Cardiac septum (tissue), 1 donor: ENCODE measurements around the gene CASTOR2. TPM values are rescaled to one million over a fixed set of nuclear protein-coding genes. Genes with fewer than 3 reads are reported as not detected.
"Not testable (repeated sequence)": the region's sequence is repeated elsewhere in the genome, so short reads cannot be mapped to it uniquely, and the experiment has no call there.

Experiments
- DNase-seq: peaks from one replicate; pipeline ENCODE4 v3.0.0-alpha.2; 2020; ENCODE audit warnings: low spot score
- intact Hi-C: fragments of 100-400 bp; cut with DNase I; formaldehyde crosslinking; loops from one replicate; pipeline ENCODE4 v1.14.0; 2022
- total RNA-seq: library from RNA; stranded (reverse); fragmentation: NEBNext Ultra II Directional; extraction: Animal tissue kit (Norgen Biotek cat#: 25700); gene quantifications from one replicate; pipeline ENCODE4 v1.2.1, GENCODE V29; 2021
- donor health status: DM: no; HTN: no; CAD: no.

Gene CASTOR2
- total RNA-seq, 1 donor from 2014 or later = 27.3 TPM

DNA sequence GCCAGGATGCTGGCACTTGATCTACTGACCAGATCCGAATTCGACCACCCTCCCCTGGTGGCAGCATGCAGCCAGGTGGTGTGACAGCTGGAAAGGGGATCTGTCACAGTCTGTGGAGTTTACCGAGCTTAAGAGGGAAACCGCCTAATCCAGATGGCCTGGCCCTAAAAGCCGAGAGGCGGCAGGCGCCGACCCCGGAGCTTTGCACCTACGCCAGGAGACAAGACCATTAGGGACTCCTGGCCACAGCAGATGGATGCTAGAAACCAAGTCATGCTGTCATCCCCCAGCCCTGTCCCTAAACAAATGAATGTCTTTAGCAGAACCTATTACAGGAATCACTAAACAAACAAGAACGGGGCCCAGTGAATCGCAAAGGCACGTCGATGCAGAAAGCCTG is 81.4 kb downstream of the CASTOR2 start:
- intact Hi-C loops = no loop called here
- DNase-seq = no peak

GRCh38 chr7:75048435-75049379 is 84.2 kb downstream of the CASTOR2 start:
- DNase-seq = no peak
- intact Hi-C loops = no loop called here

DNA sequence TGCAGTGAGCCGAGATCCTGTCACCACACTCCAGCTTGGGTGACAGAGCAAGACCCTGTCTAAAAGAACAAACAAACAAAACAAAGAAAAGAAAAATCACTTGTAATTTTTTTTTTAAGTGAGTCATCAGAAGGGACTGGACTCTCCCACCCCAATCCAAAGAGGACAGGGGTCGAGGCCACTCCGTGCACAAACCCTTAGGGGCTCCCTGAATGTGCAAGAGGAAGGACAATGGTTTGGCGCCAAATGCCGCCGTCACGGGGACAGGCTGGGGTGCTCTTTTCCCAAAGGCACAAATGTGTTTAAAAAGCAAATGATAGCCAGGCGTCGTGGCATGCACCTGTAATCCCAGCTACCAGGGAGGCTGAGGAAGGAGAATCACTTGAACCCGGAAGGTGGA is 85.3 kb downstream of the CASTOR2 start:
- intact Hi-C loops = no loop called here
- DNase-seq = no peak

- DNase-seq = no peak
- intact Hi-C loops = no loop called here
Observed at GRCh38 chr7:75050501-75050900, 86.0 kb downstream of the CASTOR2 start.

DNA sequence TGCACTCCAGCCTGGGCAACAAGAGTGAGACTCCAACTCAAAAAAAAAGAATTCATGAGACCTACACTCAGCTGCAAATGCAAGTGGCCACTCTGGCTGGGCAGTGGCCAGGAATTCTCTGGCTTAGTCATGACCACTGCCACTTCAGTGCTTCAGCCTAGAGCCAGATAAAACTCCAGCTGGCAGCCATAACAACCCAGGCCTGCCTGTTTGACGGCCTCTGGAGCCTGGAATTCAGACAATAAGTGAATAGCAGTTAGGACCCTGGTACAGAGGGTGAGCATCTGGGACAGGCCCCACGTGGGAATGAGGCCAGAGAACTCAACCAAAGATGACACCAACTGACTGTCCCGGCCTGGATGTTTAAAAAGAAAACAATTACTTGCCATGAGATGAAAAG is 90.2 kb downstream of the CASTOR2 start:
- DNase-seq = peak; percentile 85
- intact Hi-C loops = no loop called here

DNA sequence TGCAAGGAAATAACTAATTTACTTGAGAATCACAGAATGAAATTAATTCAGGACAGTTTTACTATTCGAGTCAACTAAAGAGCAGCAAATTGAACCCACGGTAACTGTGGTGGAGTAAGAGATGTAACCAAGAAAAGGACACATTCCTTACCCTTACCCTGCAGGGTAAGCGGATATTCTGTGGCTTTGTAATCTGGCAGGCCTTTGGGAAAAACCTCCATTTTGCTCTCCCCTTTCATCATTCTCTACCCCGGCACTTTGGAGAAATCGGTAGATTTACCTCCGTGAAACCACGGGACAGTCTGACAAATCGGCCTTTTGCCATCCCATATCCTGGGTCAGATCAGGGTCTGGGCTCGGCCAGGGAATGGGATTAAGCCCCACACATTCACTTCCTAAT is 90.7 kb downstream of the CASTOR2 start:
- no peak for DNase-seq
- intact Hi-C loops = no loop called here

DNA sequence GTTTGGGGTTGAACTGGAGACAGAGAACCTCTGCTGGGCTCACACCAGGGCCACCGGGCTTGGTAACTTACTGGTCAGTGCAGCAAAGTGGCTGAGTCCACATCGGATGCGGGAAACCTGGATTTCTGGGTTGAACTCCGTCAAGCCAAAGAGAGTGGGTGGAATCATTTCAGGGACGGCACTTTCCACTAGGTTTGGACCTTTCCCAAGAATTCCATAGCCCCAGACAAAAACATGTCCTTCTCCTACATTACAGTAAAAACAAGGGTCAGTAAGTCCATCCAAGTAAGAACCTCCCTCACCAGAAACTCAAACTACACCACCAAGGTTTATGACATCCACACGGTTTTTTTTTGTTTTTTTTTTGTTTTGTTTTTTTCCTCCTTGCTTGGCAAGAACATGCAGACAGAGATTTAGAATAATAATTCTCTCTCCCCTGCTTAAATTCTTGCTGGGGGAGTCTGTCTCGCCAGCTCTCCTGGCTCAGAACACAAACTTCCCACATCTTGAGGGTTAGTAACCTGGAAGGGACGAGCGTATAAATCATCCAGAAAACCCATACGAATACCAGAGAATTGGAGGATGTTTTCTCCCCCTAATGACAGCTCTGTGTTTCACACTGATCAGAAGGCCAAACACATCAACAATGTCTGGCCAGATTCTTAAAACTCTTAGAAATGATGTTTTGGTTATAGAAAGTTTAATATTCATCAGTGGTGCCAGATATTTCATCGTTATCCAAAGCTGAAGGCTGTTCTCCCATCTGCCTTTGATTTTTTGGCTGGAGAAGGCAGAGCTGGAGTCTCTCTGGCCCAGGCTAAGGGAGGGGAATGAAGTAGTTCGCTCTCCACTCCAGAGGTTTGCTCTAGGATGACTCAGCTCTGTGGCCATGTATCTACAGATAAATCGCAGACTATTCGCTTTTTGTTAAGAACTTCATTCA is 91.6 kb downstream of the CASTOR2 start:
- no peak for DNase-seq
- intact Hi-C loops = no loop called here

DNA sequence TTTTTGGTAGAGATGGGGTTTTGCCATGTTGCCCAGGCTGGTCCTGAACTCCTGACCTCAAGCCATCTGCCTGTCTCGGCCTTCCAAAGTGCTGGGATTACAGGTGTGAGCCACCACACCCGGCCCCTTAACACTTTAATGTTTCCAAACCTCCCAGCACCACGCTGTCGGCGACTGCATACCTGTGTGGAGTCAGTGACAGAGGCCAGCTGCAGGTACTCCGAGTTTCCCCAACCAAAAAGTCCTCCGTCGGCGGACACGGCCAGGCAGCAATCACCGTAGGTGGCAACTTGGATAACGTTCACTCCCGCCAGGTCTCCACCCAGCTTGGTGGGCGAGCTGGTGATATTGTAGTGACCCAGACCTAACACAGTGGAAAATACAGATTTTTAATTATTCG is 93.9 kb downstream of the CASTOR2 start:
- no peak for DNase-seq
- intact Hi-C loops = no loop called here

DNA sequence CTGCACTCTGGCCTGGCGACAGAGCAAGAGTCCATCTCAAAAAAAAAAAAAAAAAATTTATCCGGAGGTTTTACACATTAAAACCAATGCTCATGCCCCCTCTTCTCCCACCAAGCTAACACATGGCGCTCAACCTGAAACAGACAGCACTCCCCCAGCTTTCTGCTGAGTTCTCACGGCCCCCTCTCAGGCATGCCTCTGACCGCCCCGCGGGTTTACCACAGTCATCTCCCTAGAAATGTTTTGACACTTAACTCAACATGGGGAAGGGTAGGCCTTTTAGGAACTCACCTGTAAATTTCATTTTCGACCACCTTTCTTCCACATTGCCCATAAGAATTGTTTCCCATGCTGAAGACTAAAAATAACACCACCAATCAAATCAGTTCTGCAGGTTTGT is 99.8 kb downstream of the CASTOR2 start:
- intact Hi-C loops = no loop called here
- DNase-seq = peak; percentile 43

GRCh38 chr7:75064801-75065200 is 100.3 kb downstream of the CASTOR2 start:
- peak; percentile 70 for DNase-seq

GRCh38 chr7:75066521-75066920 is 102.0 kb downstream of the CASTOR2 start:
- DNase-seq = peak; percentile 56
- intact Hi-C loops = no loop called here

More at GRCh38 chr7:75064801-75065200, 100.3 kb downstream of the CASTOR2 start:
- intact Hi-C loops = no loop called here

DNA sequence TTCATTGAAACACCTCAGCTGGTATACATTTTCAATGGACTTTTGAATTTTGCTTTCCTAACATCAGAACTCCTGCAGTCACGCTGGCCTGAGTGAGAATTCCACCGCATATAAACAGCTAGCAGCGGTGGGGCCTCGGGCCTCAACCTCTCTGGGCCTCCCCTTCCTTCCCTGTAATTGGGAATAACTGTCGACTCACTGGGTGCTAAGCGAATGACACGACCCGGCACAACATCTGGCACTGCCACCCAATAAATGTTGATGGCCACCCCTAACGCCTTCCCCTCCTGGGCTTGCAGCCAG is 108.4 kb downstream of the CASTOR2 start:
- intact Hi-C loops = no loop called here

DNA sequence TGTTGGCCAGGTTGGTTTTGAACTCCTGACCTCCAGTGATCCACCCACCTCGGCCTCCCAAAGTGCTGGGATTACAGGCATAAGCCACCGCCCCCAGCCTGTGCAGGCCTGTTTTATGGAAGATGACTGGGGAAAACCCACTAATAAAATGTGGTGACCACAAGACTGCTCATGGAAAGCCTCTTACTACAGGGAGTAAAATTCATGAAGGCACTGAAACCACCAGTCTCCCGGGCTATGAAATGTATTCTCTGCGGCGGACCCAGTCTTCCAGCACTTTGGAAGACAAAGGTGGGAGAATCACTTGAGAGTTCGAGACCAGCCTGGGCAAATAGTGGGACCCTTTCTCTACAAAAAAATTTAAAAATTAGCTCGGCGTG is 109.7 kb downstream of the CASTOR2 start:
- intact Hi-C loops, DNase-seq: not testable (repeated sequence)

More for the DNA sequence above, 108.4 kb downstream of the CASTOR2 start:
- DNase-seq = no peak

Other genes with a start within 250 kb of the CASTOR2 start
- gene NCF1, start 190.7 kb upstream of the CASTOR2 start, total RNA-seq = 4.0 TPM
- gene GTF2IRD2, start 113.1 kb upstream of the CASTOR2 start, total RNA-seq = 17.3 TPM
- gene RCC1L, start 109.1 kb downstream of the CASTOR2 start, total RNA-seq = 46.6 TPM
- gene GTF2IRD2B, start 127.9 kb downstream of the CASTOR2 start, total RNA-seq = 26.5 TPM